Activated CD4-positive, alpha-beta memory T cell treated with anti-CD3 and anti-CD28 coated beads, Interleukin-2, amount 10 ng/mL, durations not matched to agents 7 days and 5 days (primary cell): ENCODE results near the gene DLK1. TPM values are rescaled to one million over a fixed set of nuclear protein-coding genes. Genes with fewer than 3 reads are reported as not detected.

ENCODE experiments used
- CTCF ChIA-PET: fragments of 350-600 bp; sonication (Branson Sonifier 250); formaldehyde crosslinking; loops from one replicate; lab custom pipeline; 2021; ENCODE audit warnings: antibody characterized with exemption, inconsistent platforms; lab: Charles Lee
- POLR2A ChIA-PET: fragments of 350-600 bp; sonication (Branson Sonifier 250); formaldehyde crosslinking; loops from one replicate; lab custom pipeline; 2021; ENCODE audit warnings: antibody characterized with exemption; lab: Charles Lee
- DNase-seq: peaks from one replicate; pipeline ENCODE4 v3.0.0-alpha.2; 2020
- H3K27ac Mint-ChIP-seq: one replicate; pipeline ENCODE4 v1.8.0; 2021; ENCODE audit warnings: mild to moderate bottlenecking, mixed read lengths
- H3K27me3 Mint-ChIP-seq: one replicate; pipeline ENCODE4 v1.8.0; 2021; ENCODE audit warnings: mixed read lengths
- H3K36me3 Mint-ChIP-seq: one replicate; pipeline ENCODE4 v1.8.0; 2021; ENCODE audit warnings: low read depth, mixed read lengths
- H3K4me1 Mint-ChIP-seq: one replicate; pipeline ENCODE4 v1.8.0; 2021; ENCODE audit warnings: mixed read lengths
- H3K4me3 Mint-ChIP-seq: one replicate; pipeline ENCODE4 v1.8.0; 2021; ENCODE audit warnings: mild to moderate bottlenecking, mixed read lengths
- H3K9me3 Mint-ChIP-seq: one replicate; pipeline ENCODE4 v1.8.0; 2021; ENCODE audit warnings: mixed read lengths
- total RNA-seq, 2 experiments: library from RNA; stranded (reverse); gene quantifications; one replicate each; pipeline ENCODE4 v1.2.3, GENCODE V29; 2021

DLK1 gene
- total RNA-seq, 2 experiments from 2014 or later, result not detected

DNA sequence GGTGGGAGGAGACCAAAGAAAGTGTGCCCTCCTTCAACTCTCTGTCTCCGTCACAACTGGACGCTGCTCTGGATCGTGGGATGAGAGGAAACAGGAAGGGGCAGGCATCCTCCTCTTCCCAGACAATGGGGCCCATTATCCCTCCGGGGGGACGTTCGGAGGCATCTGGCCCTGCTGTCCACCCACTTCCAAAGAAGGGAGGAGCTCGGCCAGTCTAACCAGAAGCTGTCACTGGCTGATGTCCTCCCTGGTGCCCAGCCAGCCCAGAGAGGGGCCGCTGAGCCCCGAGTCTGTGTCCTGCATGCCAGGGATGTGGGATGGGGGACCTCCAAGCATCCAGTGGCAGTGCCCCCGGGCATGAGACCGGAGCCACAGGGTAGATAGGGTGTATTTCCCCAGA is 59.4 kb downstream of the DLK1 start:
- H3K36me3 Mint-ChIP-seq, result no peaks in the 10 kb centered on the region
- no peaks in the 10 kb centered on the region for H3K27me3 Mint-ChIP-seq
- no peak overlapping the region for H3K27ac Mint-ChIP-seq

GRCh38 chr14:100786576-100787219 is 60.0 kb downstream of the DLK1 start:
- no peak overlapping the region for H3K27ac Mint-ChIP-seq
- ChIA-PET POLR2A (no interaction called here), CTCF (no interaction called here)
- H3K36me3 Mint-ChIP-seq, result no peaks in the 10 kb centered on the region
- DNase-seq, result no peak
- no peaks in the 10 kb centered on the region for H3K27me3 Mint-ChIP-seq
- H3K4me1 Mint-ChIP-seq, result no peaks in the 10 kb centered on the region
- no peaks in the 10 kb centered on the region for H3K9me3 Mint-ChIP-seq
- no peak overlapping the region for H3K4me3 Mint-ChIP-seq

More for the DNA sequence above, 59.4 kb downstream of the DLK1 start:
- no peak for DNase-seq
- no peak overlapping the region for H3K4me3 Mint-ChIP-seq
- ChIA-PET CTCF (no interaction called here), POLR2A (no interaction called here)
- no peaks in the 10 kb centered on the region for H3K9me3 Mint-ChIP-seq
- H3K4me1 Mint-ChIP-seq, result no peaks in the 10 kb centered on the region

DNA sequence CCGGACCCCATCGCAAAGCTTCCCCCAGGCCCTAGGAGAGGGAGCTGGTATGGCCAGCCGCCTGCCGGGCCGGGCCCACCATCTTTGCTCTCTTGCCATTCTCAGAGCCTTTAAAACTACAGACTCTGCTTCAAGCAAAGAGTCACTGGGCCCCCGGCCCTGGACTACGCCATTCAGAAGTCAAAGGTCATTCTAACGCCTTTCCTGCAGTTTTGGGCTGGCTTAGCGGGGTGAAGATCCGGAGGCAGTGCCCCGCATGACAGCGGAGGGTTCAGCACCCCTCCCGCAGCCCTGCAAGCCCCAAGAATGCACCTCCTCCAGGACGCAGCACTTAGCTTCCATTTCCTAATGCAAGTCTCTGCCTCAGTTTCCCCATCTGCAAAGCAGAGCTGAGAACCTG is 61.0 kb downstream of the DLK1 start:
- H3K27ac Mint-ChIP-seq, result no peak overlapping the region
- ChIA-PET CTCF (no interaction called here), POLR2A (no interaction called here)
- H3K27me3 Mint-ChIP-seq, result no peaks in the 10 kb centered on the region
- no peak overlapping the region for H3K4me3 Mint-ChIP-seq
- no peak for DNase-seq
- H3K36me3 Mint-ChIP-seq, result no peaks in the 10 kb centered on the region
- no peaks in the 10 kb centered on the region for H3K9me3 Mint-ChIP-seq
- H3K4me1 Mint-ChIP-seq, result no peaks in the 10 kb centered on the region

Other genes starting within 250 kb of the DLK1 start
- 1 to 10 TPM; 2.7 to 3.1 TPM for gene BEGAIN, start 139.5 kb upstream of the DLK1 start, total RNA-seq
- not detected for gene MEG3, start 99.2 kb downstream of the DLK1 start, total RNA-seq
- gene RTL1, start 176.8 kb downstream of the DLK1 start, total RNA-seq, result not detected